Left renal cortex interstitium (tissue), 4 donors: ENCODE measurements around the gene CCN2. TPM values are rescaled to one million over a fixed set of nuclear protein-coding genes. Genes with fewer than 3 reads are reported as not detected.
"Not testable (repeated sequence)": the region's sequence is repeated elsewhere in the genome, so short reads cannot be mapped to it uniquely, and the experiment has no call there.

Experiments
- DNase-seq, 4 donors: peaks; one replicate each; pipeline ENCODE4 v3.0.0-alpha.2; 2013; ENCODE audit warnings: low read depth in 4 of 4, low spot score in 2 of 4, missing footprints in 1 of 4
- polyA plus RNA-seq, 4 donors: library from polyadenylated mRNA; unstranded; fragments of 120-200 nt; gene quantifications; one replicate each; pipeline ENCODE4 v1.2.1, GENCODE V29; 2013; ENCODE audit not compliant: insufficient read length in 4 of 4

Gene CCN2
- polyA plus RNA-seq, 4 donors: 182 to 285 (median 213) TPM

GRCh38 chr6:131946992-131947955 is 3.9 kb downstream of the CCN2 start:
- no peak for DNase-seq

GRCh38 chr6:131946404-131946991 is 4.7 kb downstream of the CCN2 start:
- no peak for DNase-seq

GRCh38 chr6:131945971-131946370 is 5.2 kb downstream of the CCN2 start:
- DNase-seq: no peak

- DNase-seq: no peak
These were observed 13.2 kb downstream of the CCN2 start for GRCh38 chr6:131937703-131938631.

GRCh38 chr6:131937226-131937625 is 13.9 kb downstream of the CCN2 start:
- DNase-seq: no peak

- DNase-seq: no peak
These were observed 15.0 kb downstream of the CCN2 start for GRCh38 chr6:131936156-131936555.

GRCh38 chr6:131931063-131931750 is 20.0 kb downstream of the CCN2 start:
- no peak for DNase-seq

GRCh38 chr6:131929976-131930375 is 21.2 kb downstream of the CCN2 start:
- DNase-seq: no peak

- DNase-seq: no peak
These were observed 21.9 kb downstream of the CCN2 start for GRCh38 chr6:131929264-131929663.

GRCh38 chr6:131924881-131925474 is 26.2 kb downstream of the CCN2 start:
- no peak for DNase-seq

GRCh38 chr6:131923356-131923755 is 27.8 kb downstream of the CCN2 start:
- DNase-seq: no peak

- no peak for DNase-seq
These were observed 30.5 kb downstream of the CCN2 start for GRCh38 chr6:131920656-131921055.

GRCh38 chr6:131918650-131919355 is 32.4 kb downstream of the CCN2 start:
- no peak for DNase-seq

- no peak for DNase-seq
These were observed 33.2 kb downstream of the CCN2 start for GRCh38 chr6:131917763-131918649.

GRCh38 chr6:131917318-131917717 is 33.9 kb downstream of the CCN2 start:
- no peak for DNase-seq

- no peak for DNase-seq
These were observed 34.3 kb downstream of the CCN2 start for GRCh38 chr6:131916847-131917246.

GRCh38 chr6:131916091-131916796 is 34.9 kb downstream of the CCN2 start:
- DNase-seq: not testable (repeated sequence)
